Osteocyte (in vitro differentiated cells): ENCODE data around the gene MPPED1. TPM values are rescaled to one million over a fixed set of nuclear protein-coding genes. Genes with fewer than 3 reads are reported as not detected.

ENCODE experiments used
- DNase-seq: peaks from one replicate; pipeline ENCODE4 v3.0.0; 2021; ENCODE audit warnings: mixed read lengths; ENCODE audit not compliant: unreplicated experiment; ENCODE audit errors: extremely low spot score
- H3K27ac Mint-ChIP-seq: one replicate; pipeline ENCODE4 v1.8.0; 2021; ENCODE audit warnings: mild to moderate bottlenecking, mixed read lengths; ENCODE audit not compliant: unreplicated experiment
- H3K27me3 Mint-ChIP-seq: one replicate; pipeline ENCODE4 v1.8.0; 2021; ENCODE audit warnings: mixed read lengths; ENCODE audit not compliant: unreplicated experiment
- H3K36me3 Mint-ChIP-seq: one replicate; pipeline ENCODE4 v1.8.0; 2021; ENCODE audit warnings: mixed read lengths; ENCODE audit not compliant: unreplicated experiment
- H3K4me1 Mint-ChIP-seq: one replicate; pipeline ENCODE4 v1.8.0; 2021; ENCODE audit warnings: mixed read lengths; ENCODE audit not compliant: unreplicated experiment
- H3K4me3 Mint-ChIP-seq: one replicate; pipeline ENCODE4 v1.8.0; 2021; ENCODE audit warnings: mild to moderate bottlenecking, moderate library complexity, mixed read lengths; ENCODE audit not compliant: unreplicated experiment
- H3K9me3 Mint-ChIP-seq: one replicate; pipeline ENCODE4 v1.8.0; 2021; ENCODE audit warnings: mixed read lengths; ENCODE audit not compliant: unreplicated experiment
- CTCF ChIP-seq: fragments of 200-600 bp; sonication (generic); IDR thresholded peaks from 2 replicates; pipeline ENCODE4 v1.5.0; 2021; ENCODE audit warnings: antibody characterized with exemption, mild to moderate bottlenecking, moderate library complexity
- total RNA-seq: library from RNA; stranded (reverse); gene quantifications from 2 replicates; pipeline ENCODE4 v1.2.1, GENCODE V29; 2021

The MPPED1 gene
- total RNA-seq, 1 donor from 2014 or later, result not detected

DNA sequence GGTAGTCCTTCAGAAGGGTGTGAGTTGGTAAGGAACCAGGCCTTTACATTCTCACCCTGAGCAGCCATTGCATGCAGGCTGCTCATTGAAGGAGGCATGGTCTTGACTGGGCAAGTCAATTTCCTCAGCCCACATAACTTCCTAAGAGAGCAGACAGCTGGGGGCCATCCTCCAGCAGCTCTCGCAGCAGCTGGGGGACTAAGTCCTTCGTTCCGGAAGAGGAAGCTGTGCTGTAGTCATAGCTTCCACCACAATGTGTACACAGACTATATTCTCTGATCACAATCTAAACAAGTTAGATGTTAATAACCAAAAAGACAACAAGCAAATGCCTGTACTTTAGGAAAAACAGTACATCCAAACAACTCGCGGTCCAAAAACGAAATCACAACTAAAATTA is 30.1 kb upstream of the MPPED1 start:
- no peak for DNase-seq
- H3K4me1 Mint-ChIP-seq, result peaks cover 12% of the 10 kb centered on the region
- no peak for TF ChIP-seq CTCF
- H3K9me3 Mint-ChIP-seq, result no peaks in the 10 kb centered on the region
- H3K27me3 Mint-ChIP-seq, result peaks cover 71% of the 10 kb centered on the region
- no peak overlapping the region for H3K4me3 Mint-ChIP-seq
- no peak overlapping the region for H3K27ac Mint-ChIP-seq
- H3K36me3 Mint-ChIP-seq, result no peaks in the 10 kb centered on the region

- no peak for DNase-seq
- Mint-ChIP-seq H3K27ac (no peak overlapping the region), H3K36me3 (no peaks in the 10 kb centered on the region), H3K4me1 (no peaks in the 10 kb centered on the region), H3K4me3 (no peak overlapping the region), H3K27me3 (peaks cover 57% of the 10 kb centered on the region), H3K9me3 (no peaks in the 10 kb centered on the region)
- no peak for TF ChIP-seq CTCF
Observed at GRCh38 chr22:43384863-43385262, 27.0 kb upstream of the MPPED1 start.

DNA sequence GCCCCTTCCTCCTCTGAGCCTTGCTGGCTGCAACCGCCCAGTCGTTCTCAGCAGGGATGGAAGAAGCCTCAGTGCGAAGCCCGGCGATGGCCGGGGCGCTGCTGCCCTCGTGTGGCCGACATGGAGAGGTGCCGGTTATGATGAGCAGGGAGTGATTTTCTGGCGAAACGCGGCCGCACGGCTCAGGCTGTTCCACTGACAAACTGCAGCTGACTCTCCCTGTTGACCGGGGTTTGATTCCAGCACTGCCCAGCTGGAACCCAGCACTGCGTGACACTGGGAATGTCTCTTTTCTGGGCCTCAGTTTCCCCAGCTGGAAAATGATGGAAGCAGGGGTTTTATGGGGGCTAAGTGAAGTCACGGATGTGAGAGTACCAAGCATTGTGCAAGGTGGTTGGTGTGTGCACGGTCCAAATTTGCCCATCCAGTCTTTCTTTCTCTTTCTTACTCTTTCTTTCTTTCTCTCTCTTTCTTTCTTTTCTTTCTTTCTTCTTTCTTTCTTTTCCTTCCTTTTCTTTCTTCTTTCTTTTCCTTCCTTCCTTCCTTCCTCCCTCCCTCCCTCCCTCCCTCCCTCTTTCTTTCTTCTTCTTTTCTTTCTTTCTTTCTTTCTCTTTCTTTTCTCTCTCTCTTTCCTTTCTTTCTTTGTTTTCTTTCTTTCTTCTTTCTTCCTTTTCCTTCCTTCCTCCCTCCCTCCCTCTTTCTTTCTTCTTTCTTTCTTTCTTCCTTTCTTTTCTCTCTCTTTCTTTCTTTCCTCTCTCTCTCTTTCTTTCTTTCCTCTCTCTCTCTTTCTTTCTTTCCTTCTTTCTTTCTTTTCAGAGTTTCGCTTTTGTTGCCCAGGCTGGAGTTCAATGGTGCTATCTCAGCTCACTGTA is 25.8 kb upstream of the MPPED1 start:
- H3K9me3 Mint-ChIP-seq, result no peaks in the 10 kb centered on the region
- H3K27me3 Mint-ChIP-seq, result peaks cover 48% of the 10 kb centered on the region
- H3K4me3 Mint-ChIP-seq, result no peak overlapping the region
- no peaks in the 10 kb centered on the region for H3K36me3 Mint-ChIP-seq
- H3K27ac Mint-ChIP-seq, result no peak overlapping the region
- peak; percentile 95 for TF ChIP-seq CTCF
- no peaks in the 10 kb centered on the region for H3K4me1 Mint-ChIP-seq
- DNase-seq, result peak; percentile 93

DNA sequence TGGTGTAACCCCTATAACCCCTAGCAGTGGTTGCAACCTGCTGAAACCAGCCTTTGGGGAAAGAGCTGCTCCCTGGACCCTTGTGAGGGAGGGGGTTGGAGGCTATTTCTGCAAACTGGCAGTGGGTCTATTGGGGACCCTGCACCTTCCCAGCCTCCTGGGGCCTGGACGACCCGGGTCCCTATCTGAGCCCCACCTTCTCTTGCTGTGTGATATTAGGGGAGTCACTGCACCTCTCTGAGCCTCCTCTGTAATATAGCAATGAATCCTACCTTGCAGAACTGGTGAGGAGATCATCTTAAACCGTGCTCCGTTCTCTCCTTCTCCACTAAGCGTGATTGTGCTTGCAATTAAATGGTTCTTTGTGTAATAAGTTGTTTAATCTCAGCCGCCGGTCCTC is 24.0 kb upstream of the MPPED1 start:
- Mint-ChIP-seq H3K36me3 (no peaks in the 10 kb centered on the region), H3K9me3 (no peaks in the 10 kb centered on the region), H3K27me3 (peaks cover 38% of the 10 kb centered on the region), H3K27ac (no peak overlapping the region), H3K4me1 (no peaks in the 10 kb centered on the region), H3K4me3 (no peak overlapping the region)
- DNase-seq, result no peak
- no peak for TF ChIP-seq CTCF

GRCh38 chr22:43388420-43388851 is 23.4 kb upstream of the MPPED1 start:
- Mint-ChIP-seq H3K9me3 (no peaks in the 10 kb centered on the region), H3K4me1 (no peaks in the 10 kb centered on the region), H3K36me3 (no peaks in the 10 kb centered on the region), H3K27me3 (peaks cover 37% of the 10 kb centered on the region), H3K27ac (no peak overlapping the region), H3K4me3 (no peak overlapping the region)
- DNase-seq, result peak; percentile 93
- TF ChIP-seq CTCF, result peak; percentile 97
